ENCODE data around the gene REXO1. TPM values are rescaled to one million over a fixed set of nuclear protein-coding genes. Genes with fewer than 3 reads are reported as not detected.

The REXO1 gene
- total and polyA plus RNA-seq, 2 of the 13 experiments (the other 11 are each of a cell fraction or from before 2014, with no cell fraction given), result 5.0 to 11.2 TPM

DNA sequence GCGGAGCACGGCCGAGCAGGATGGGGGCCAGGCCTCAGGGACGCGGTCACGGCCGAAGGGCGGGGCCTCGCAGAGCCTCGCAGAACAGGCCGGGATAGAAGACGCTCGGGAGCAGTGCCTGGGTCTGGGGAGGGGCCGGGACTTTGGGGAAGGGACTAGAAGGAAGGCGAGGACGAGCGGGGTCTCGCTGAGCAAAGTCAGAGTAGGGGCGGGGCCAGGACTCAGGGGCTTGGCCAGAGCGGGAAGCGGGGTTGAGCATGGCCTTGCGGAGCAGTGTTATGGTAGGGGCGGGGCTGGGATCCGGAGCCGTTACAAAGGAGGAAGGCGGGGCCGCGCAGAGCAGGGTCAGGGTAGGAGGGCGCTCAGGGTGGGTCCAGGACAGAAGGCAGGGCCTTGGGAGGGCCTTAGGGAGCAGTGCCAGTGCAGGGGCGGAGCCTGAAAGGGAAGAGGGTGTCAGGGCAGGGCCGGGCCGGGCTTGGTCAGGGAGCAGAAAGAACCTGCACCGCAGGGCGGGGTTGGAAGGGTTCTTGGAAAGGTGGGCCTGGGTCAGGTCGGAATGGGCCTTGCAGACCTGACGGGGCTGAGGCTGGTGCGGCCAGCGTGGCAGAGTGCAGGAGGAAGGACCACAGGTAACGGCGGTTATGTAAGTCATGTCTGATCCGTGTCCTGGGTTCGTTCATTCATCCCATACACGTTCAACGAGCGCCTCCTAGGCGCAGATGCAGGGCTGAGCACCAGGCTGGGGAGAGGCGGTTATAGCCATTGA, 35.7 kb downstream of the REXO1 start (continued):
- TF ChIP-seq, protein P1, sequence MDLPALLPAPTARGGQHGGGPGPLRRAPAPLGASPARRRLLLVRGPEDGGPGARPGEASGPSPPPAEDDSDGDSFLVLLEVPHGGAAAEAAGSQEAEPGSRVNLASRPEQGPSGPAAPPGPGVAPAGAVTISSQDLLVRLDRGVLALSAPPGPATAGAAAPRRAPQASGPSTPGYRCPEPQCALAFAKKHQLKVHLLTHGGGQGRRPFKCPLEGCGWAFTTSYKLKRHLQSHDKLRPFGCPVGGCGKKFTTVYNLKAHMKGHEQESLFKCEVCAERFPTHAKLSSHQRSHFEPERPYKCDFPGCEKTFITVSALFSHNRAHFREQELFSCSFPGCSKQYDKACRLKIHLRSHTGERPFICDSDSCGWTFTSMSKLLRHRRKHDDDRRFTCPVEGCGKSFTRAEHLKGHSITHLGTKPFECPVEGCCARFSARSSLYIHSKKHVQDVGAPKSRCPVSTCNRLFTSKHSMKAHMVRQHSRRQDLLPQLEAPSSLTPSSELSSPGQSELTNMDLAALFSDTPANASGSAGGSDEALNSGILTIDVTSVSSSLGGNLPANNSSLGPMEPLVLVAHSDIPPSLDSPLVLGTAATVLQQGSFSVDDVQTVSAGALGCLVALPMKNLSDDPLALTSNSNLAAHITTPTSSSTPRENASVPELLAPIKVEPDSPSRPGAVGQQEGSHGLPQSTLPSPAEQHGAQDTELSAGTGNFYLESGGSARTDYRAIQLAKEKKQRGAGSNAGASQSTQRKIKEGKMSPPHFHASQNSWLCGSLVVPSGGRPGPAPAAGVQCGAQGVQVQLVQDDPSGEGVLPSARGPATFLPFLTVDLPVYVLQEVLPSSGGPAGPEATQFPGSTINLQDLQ (CRISPR knock-in tag; IDR thresholded peaks at IDR 0.05), result no peak
- TF ChIP-seq, protein P2, sequence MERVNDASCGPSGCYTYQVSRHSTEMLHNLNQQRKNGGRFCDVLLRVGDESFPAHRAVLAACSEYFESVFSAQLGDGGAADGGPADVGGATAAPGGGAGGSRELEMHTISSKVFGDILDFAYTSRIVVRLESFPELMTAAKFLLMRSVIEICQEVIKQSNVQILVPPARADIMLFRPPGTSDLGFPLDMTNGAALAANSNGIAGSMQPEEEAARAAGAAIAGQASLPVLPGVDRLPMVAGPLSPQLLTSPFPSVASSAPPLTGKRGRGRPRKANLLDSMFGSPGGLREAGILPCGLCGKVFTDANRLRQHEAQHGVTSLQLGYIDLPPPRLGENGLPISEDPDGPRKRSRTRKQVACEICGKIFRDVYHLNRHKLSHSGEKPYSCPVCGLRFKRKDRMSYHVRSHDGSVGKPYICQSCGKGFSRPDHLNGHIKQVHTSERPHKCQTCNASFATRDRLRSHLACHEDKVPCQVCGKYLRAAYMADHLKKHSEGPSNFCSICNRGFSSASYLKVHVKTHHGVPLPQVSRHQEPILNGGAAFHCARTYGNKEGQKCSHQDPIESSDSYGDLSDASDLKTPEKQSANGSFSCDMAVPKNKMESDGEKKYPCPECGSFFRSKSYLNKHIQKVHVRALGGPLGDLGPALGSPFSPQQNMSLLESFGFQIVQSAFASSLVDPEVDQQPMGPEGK (CRISPR knock-in tag; IDR thresholded peaks at IDR 0.05), result peak; percentile 22; the same call in 1 of the 2 replicates
- TF ChIP-seq, protein P3, sequence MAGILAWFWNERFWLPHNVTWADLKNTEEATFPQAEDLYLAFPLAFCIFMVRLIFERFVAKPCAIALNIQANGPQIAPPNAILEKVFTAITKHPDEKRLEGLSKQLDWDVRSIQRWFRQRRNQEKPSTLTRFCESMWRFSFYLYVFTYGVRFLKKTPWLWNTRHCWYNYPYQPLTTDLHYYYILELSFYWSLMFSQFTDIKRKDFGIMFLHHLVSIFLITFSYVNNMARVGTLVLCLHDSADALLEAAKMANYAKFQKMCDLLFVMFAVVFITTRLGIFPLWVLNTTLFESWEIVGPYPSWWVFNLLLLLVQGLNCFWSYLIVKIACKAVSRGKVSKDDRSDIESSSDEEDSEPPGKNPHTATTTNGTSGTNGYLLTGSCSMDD (CRISPR knock-in tag; IDR thresholded peaks at IDR 0.05), result no peak
- no peak for TF ChIP-seq PRMT3 (CRISPR knock-in tag; IDR thresholded peaks at IDR 0.05; ENCODE audit: borderline replicate concordance, low read depth)
- no peak for TF ChIP-seq KDM6A (CRISPR knock-in tag; IDR thresholded peaks at IDR 0.05; ENCODE audit: low read depth)
- no peak for TF ChIP-seq SP1 (IDR thresholded peaks at IDR 0.05)
- TF ChIP-seq SP1 (CRISPR knock-in tag; IDR thresholded peaks at IDR 0.05), result peak; percentile 52
- no peak for TF ChIP-seq NR1H2 (CRISPR knock-in tag; IDR thresholded peaks at IDR 0.05; ENCODE audit: borderline replicate concordance, low read depth)
- 0 out of 2 replicates have a peak, but pooled peaks have one; percentile 46 for TF ChIP-seq ZNF605 (CRISPR knock-in tag; IDR thresholded peaks at IDR 0.05)
- TF ChIP-seq ZFY (CRISPR knock-in tag; IDR thresholded peaks at IDR 0.05), result peak; percentile 77
- TF ChIP-seq, protein P4, sequence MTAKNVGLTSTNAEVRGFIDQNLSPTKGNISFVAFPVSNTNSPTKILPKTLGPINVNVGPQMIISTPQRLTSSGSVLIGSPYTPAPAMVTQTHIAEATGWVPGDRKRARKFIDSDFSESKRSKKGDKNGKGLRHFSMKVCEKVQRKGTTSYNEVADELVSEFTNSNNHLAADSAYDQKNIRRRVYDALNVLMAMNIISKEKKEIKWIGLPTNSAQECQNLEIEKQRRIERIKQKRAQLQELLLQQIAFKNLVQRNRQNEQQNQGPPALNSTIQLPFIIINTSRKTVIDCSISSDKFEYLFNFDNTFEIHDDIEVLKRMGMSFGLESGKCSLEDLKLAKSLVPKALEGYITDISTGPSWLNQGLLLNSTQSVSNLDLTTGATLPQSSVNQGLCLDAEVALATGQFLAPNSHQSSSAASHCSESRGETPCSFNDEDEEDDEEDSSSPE (CRISPR knock-in tag; IDR thresholded peaks at IDR 0.05), result peak; percentile 51; the same call in 1 of the 2 replicates
- TF ChIP-seq NR2F2 (IDR thresholded peaks at IDR 0.05; ENCODE audit: borderline replicate concordance, low read depth), result no peak
- no peak for TF ChIP-seq ZNF562 (CRISPR knock-in tag; IDR thresholded peaks at IDR 0.05; ENCODE audit: borderline replicate concordance)
- TF ChIP-seq SAFB2 (CRISPR knock-in tag; IDR thresholded peaks at IDR 0.05; ENCODE audit: borderline replicate concordance, low read depth), result no peak
- TF ChIP-seq, protein P5, sequence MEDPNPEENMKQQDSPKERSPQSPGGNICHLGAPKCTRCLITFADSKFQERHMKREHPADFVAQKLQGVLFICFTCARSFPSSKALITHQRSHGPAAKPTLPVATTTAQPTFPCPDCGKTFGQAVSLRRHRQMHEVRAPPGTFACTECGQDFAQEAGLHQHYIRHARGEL (CRISPR knock-in tag; IDR thresholded peaks at IDR 0.05), result no peak
- peak; percentile 37; the same call in 1 of the 2 replicates for TF ChIP-seq GATAD2A (CRISPR knock-in tag; IDR thresholded peaks at IDR 0.05)
- no peak for TF ChIP-seq SYNCRIP (IDR thresholded peaks at IDR 0.05; ENCODE audit: insufficient read depth, low read depth, low read length)

Measured in HepG2 (cell line).